ENCODE measurements around the gene F8A3. TPM values are rescaled to one million over a fixed set of nuclear protein-coding genes. Genes with fewer than 3 reads are reported as not detected.

F8A3 gene
- total and polyA plus RNA-seq, 5 donors = 0.09 to 16.5 (median 6.1) TPM

DNA sequence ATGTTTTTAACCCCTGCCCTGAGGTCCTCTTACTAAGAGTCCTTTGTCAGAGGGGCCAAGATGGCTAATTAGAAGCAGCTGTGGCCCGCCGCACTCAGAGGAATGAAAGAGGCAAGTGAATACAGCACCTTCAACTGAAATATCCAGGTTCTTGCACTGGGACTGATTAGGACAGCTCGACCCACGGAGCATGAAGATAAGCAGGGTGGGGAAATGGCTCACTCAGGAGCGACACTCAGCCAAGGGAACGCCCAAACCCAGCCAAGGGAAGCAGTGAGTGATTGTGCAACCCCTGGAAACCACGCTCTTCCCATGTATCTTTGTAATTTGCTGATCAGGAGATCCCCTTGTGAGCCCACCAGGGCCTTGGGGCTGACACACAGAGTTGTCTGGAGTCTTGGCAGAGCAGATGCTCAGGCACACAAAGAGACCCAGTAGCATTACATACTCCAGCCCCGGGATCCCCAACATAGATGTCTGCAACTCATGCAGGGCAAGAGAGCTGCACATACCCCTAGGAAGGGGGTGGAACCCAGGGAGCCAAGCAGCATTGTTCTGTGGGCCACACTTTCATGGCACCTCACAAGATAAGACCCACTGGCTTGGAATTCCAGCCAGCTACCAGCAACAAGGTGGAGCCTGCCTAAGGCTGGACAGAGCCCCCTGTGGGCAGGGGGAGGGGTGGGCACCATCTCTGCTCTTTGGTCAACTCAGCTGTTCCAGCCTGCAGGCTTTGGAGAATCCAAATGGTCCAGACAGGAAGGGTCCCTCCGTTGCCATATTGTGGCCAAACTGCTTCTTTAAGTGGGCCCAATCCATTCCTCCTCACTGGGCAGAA, 23.3 kb downstream of the F8A3 start:
- 64% methylated on average over 9 of the region's 9 CpGs for WGBS
- H3K27me3 ChIP-seq (ENCODE audit: control insufficient read depth, insufficient read depth) = no peaks in the 10 kb centered on the region
- no peak overlapping the region for H3K4me3 ChIP-seq (ENCODE audit: low read length)
- no peak overlapping the region for H3K27ac ChIP-seq (ENCODE audit: low read length)
- peak; percentile 23 to 61 (median 40) for DNase-seq
- no peaks in the 10 kb centered on the region for H3K9me3 ChIP-seq (ENCODE audit: control insufficient read depth, low read length)
- H3K4me1 ChIP-seq (ENCODE audit: control insufficient read depth, insufficient read depth, low read length) = no peaks in the 10 kb centered on the region
- ATAC-seq = peak; percentile 43 to 92
- intact Hi-C loops (cut with DNase I) = no loop called here

DNA sequence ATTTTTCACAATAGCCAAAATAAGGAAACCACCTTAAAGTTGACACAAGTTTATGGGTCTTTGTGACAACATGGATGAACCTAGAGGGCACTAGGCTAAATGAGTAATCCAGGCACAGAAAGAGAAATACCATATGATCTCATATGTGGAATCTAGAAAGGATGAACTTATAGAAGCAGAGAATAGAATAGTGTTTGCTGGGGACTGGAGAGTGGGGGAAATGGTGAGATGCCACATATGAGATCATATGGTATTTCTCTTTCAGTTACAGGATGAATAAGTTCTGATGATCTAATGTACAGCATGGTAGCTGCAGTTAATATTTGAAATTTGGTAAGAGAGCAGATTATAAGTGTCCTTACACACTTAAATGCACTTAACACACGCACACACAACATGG, 40.7 kb downstream of the F8A3 start:
- no peak for DNase-seq
- Histone ChIP-seq H3K27ac (ENCODE audit: low read length) (no peak overlapping the region), H3K4me3 (ENCODE audit: low read length) (no peak overlapping the region), H3K27me3 (ENCODE audit: control insufficient read depth, insufficient read depth) (no peaks in the 10 kb centered on the region), H3K4me1 (ENCODE audit: control insufficient read depth, insufficient read depth, low read length) (no peaks in the 10 kb centered on the region), H3K9me3 (ENCODE audit: control insufficient read depth, low read length) (no peaks in the 10 kb centered on the region)
- 91% methylated on average over 1 of the region's 1 CpG for WGBS
- no peak for ATAC-seq
- intact Hi-C loops (cut with DNase I) = no loop called here

Small RNA genes lying within 50 kb of the gene (microRNA-seq; reads per million reads assigned to microRNA genes)
- gene MIR1184-3 = 0 reads per million in 2 donors

Other genes starting within 250 kb of the F8A3 start
- gene VBP1, start 242.2 kb downstream of the F8A3 start, total RNA-seq = 10 to 100 TPM; 57.8 to 70.4 (median 65.6) TPM
- gene VBP1, start 242.2 kb downstream of the F8A3 start, polyA plus RNA-seq = 62.5 TPM
- gene RAB39B, start 194.1 kb downstream of the F8A3 start, total RNA-seq = 1 to 10 TPM in 1 of 4 donors, under 1 TPM in 3; 0.31 to 2.2 (median 0.71) TPM
- 0.63 TPM for gene RAB39B, start 194.1 kb downstream of the F8A3 start, polyA plus RNA-seq
- gene CLIC2, start 124.0 kb downstream of the F8A3 start, total RNA-seq = 10 to 100 TPM; 13.0 to 23.3 (median 19.6) TPM
- gene CLIC2, start 124.0 kb downstream of the F8A3 start, polyA plus RNA-seq = 7.7 TPM
- gene F8A2, start 76.5 kb downstream of the F8A3 start, total RNA-seq = not detected
- not detected for gene F8A2, start 76.5 kb downstream of the F8A3 start, polyA plus RNA-seq
- 1 to 10 TPM in 1 of 4 donors, under 1 TPM in 3; 0.71 to 1.1 (median 0.87) TPM for gene SPRY3, start 154.0 kb upstream of the F8A3 start, total RNA-seq
- gene SPRY3, start 154.0 kb upstream of the F8A3 start, polyA plus RNA-seq = 0.43 TPM
- gene TMLHE, start 154.3 kb upstream of the F8A3 start, total RNA-seq = 10 to 100 TPM; 28.2 to 37.0 (median 31.8) TPM
- gene TMLHE, start 154.3 kb upstream of the F8A3 start, polyA plus RNA-seq = 16.3 TPM